GM19025 (cell line): Measurements from ENCODE around the gene SPIRE1.
"Not testable (repeated sequence)": the region's sequence is repeated elsewhere in the genome, so short reads cannot be mapped to it uniquely, and the experiment has no call there.

ENCODE experiments used
- ATAC-seq: cut with Tn5 transposase; IDR thresholded peaks from one replicate; pipeline ENCODE4 v1.9.1; 2021; ENCODE audit warnings: mild to moderate bottlenecking, low read depth, moderate library complexity; ENCODE audit not compliant: unreplicated experiment

SPIRE1 gene

DNA sequence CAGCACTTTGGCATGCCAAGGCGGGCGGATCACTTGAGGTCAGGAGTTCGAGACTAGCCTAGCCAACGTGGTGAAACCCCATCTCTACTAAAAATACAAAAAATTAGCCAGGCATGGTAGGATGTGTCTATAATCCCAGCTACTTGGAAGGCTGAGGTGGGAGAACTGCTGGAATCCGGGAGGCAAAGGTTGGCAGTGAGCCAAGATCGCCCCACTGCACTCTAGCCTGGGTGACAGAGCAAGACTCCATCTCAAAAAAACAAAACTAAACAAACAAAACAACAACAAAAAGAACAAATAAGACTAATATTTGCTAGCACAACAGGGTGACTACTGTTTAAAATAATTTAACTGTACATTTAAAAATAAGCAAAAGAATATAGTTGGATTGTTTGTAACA lies 97.3 kb downstream of the SPIRE1 start:
- ATAC-seq = not testable (repeated sequence)

DNA sequence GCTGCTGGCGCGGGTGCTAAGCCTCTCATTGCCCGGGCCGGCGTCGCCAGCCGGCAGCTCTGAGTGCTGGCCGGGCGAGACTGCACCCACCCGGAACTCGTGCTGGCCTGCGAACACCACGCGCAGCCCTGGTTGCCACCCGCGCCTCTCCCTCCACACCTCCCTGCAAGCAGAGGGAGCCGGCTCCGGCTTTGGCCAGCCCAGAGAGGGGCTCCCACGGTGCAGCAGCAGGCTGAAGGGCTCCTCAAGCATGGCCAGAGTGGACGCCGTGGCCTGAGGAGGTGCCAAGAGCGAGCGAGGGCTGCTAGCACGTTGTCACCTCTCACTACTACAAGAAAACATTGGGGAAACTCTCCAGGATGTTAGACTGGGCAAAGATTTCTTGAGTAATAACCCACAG lies 98.6 kb downstream of the SPIRE1 start:
- ATAC-seq = no peak

- ATAC-seq = no peak
These were observed 100.7 kb downstream of the SPIRE1 start for GRCh38 chr18:12556946-12557806.

GRCh38 chr18:12554796-12555388 lies 103.0 kb downstream of the SPIRE1 start:
- ATAC-seq = no peak

DNA sequence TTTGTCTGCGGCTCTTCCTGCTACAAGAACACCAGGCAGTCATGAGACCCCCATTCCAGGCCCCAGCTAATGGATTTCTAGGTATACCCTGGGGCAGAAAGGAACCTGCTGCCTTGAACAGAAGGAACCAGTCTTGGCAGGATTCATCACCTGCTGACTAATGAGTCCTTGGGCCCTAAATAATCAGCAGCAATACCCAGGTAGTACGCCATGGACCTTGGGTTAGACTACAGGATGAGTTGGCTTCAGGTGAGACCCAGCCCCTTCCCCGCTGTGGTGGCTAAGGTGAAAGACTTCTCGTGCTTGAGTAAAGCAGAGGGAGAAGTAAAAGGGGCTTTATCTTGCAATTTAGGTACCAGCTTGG lies 105.0 kb downstream of the SPIRE1 start:
- ATAC-seq = no peak

- not testable (repeated sequence) for ATAC-seq
These were observed 105.7 kb downstream of the SPIRE1 start for GRCh38 chr18:12551943-12552878.

DNA sequence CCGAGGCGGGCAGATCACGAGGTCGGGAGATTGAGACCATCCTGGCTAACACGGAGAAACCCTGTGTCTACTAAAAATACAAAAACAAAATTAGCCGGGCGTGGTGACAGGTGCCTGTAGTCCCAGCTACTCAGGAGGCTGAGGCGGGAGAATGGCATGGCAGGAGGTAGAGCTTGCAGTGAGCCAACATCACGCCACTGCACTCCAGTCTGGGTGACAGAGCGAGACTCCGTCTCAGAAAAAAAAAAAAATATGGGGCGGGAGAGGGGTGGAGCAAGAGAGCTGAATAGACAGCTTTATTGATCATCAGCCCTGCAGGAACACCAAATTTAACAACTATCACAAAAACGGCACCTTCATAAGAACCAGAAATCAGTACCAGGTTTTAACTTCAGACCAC lies 106.4 kb downstream of the SPIRE1 start:
- not testable (repeated sequence) for ATAC-seq

DNA sequence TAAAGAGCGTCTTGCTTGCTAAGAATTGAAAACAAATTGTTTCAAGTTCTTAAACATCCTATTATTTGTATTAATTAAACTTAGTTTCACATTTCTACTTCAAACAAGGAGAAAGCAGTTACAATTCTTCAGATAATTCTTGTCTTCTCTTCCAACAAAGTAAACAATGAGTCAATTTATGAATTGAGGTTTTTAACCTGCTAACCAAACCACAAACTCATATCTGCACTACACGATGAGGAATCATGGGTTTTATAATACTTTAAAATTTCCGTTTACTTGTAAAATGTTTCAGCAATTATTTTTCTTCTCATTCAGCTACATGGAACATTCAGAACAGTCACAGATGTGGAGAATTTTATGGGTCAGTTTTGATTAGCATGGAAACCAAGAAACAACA lies 114.2 kb downstream of the SPIRE1 start:
- no peak for ATAC-seq

- ATAC-seq = no peak
These were observed 117.2 kb downstream of the SPIRE1 start for GRCh38 chr18:12540751-12541150.

GRCh38 chr18:12539158-12539557 lies 118.7 kb downstream of the SPIRE1 start:
- not testable (repeated sequence) for ATAC-seq

- no peak for ATAC-seq
These were observed 123.1 kb downstream of the SPIRE1 start for GRCh38 chr18:12534820-12535219.

DNA sequence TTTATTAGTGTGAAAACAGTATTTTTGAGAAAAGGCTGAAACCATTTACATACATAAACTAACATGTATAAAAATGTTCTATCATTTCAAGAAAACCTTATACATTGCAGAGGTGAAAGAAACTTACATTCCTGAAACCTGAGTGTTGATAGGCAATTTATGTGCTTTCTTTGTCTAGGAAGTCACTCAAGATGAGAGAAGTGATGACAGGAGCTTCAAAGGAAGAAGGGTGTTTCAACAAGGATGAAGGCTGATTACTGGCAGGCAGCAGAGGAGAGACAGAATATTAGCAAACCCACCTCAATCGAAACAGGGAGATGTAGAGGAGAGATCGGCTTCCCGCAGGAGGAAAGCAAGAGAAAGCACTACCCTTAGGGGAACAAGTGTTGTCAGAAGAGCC lies 125.2 kb downstream of the SPIRE1 start:
- no peak for ATAC-seq

- ATAC-seq = no peak
These were observed 126.2 kb downstream of the SPIRE1 start for GRCh38 chr18:12531749-12532148.

- no peak for ATAC-seq
These were observed 137.4 kb downstream of the SPIRE1 start for GRCh38 chr18:12520442-12520992.

DNA sequence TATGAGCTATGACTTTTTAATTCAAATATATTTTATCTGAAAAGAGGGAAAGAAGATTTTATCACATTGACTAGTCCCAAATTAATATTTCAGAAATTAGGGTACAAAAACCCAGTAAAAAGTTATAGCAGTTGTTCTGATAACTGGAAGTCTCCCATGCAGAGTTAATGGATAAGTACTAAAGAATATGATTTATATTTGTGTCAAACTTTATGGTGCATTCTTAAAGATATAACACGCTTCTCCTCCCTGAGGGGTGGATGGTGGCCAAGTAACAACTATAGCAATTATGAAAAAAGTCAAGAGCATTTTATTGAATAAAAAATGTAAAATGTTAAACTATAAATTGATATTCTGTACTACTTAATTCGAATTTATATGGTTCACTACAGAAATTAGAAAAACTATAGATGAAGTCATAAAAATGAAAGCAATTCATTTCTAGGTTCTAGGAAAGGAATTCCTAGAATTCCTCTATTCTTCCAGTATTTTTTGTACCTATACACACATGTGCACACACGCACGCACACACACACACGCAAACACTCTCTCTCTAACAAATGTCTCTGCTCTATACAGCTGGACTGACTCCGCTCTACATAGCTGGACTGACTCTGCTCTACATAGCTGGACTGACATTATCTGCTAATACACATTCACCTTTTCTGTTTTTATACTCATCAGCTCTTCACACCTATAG lies 138.9 kb downstream of the SPIRE1 start:
- no peak for ATAC-seq

- no peak for ATAC-seq
These were observed 139.6 kb downstream of the SPIRE1 start for GRCh38 chr18:12518326-12518725.

DNA sequence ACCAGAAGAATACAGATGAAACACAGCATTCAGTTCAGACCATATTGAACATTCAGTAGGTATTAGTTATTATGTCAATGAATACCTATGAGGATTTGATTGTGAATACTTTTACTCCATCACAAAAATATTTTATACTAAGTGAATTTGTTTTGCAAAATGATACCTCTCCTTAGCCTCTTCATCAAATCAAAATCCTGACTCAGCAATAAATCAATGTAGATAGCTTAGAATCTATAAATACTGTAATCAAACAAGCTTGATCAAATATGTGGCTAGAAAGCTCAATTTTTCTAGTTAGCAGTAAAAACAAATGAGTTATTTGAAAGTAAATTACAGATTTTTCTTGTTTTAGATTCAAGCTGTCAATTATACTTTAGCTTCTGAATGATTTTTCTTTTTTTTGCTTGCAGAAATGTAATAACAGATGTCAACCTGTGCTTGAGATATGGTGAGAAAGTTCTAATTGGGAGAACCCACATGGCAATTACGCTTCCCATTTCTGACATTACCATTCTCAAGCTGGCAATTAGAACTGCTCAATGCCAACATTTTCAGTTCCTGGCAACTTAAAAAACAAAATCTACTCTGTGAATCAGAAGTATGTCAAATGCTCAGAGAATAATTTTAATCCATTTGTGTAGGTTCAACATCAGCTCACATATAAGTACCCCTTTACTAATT lies 140.6 kb downstream of the SPIRE1 start:
- ATAC-seq = no peak

DNA sequence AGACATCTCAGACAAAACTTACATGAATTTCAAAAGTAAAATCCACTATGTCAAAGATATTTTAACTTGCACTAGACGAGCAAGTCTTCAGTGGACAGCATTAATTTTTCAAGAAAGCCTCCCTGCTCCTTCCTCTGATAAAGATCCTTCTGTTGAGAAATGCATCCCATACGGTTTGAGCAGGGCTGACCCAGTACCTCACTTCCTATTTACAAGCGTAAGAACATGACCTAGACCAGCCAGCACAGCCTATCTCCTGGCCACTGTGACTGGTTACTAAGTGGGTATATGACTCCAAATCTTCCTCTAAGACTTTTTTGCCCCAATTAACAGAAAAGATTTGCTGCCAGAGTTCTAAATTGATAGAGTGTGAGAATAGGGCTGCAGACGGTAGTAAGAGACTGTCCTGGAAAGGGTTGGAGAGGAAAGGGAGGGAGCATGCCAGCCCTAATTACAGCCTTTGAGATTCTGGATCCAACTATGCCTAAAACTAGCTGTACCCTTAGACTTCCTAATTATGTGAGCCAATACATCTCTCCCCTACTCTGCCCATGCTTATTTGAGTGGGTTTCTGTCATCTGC lies 141.8 kb downstream of the SPIRE1 start:
- no peak for ATAC-seq

- ATAC-seq = no peak
These were observed 142.4 kb downstream of the SPIRE1 start for GRCh38 chr18:12515550-12515949.
